Renal cortex interstitium (tissue), 11 donors: ENCODE results near the gene SETD1A. TPM values are rescaled to one million over a fixed set of nuclear protein-coding genes. Genes with fewer than 3 reads are reported as not detected.
"Not testable (repeated sequence)": the region's sequence is repeated elsewhere in the genome, so short reads cannot be mapped to it uniquely, and the experiment has no call there.

ENCODE experiments used
- DNase-seq, 11 donors: peaks; one replicate each; pipeline ENCODE4 v3.0.0-alpha.2; 2013; ENCODE audit warnings: low read depth in 9 of 11, low spot score in 4 of 11; ENCODE audit errors: extremely low read depth in 1 of 11
- polyA plus RNA-seq, 3 donors: library from polyadenylated mRNA; unstranded; fragments of 120-200 nt; gene quantifications; one replicate each; pipeline ENCODE4 v1.2.1, GENCODE V29; 2013; ENCODE audit not compliant: insufficient read length in 3 of 3

Gene SETD1A
- polyA plus RNA-seq, 3 donors: 17.3 to 19.7 (median 18.7) TPM

DNA sequence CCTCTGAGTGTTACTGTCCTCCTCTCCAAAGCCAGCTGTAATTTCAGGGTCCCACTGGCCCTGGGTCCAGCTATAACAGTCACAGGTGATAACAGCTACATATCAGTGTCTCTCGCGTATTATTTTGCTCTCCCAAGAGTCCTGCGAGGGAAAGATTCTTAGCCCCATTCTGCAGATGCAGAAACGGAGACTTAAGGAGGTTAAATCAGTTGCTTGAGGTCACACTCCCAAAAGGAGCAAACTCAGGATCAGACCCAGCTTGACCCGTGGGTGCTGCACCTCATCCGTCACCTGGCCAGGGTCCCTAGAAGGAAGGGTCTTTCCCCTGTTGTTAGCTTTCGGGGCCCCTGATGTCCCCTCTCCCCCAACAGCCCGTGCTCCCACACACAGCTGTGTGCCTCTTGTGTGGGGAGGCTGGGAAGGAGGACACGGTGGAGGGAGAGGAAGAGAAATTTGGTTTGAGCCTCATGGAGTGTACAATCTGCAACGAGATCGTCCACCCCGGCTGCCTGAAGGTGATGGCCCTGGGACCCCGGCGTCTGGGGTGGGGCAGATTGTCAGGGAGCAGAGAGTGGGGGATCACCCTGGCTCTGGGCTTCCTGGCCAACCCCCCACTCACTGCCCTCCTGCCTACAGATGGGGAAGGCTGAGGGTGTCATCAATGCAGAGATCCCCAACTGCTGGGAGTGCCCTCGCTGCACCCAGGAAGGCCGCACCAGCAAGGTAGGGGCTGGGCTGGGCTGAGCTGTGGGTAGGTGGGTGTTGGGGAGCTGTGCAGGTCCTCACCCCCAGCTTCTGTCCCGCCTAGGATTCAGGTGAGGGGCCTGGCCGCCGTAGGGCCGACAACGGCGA lies 30.4 kb upstream of the SETD1A start:
- DNase-seq: no peak

- DNase-seq: peak in 7 of 11 donors; percentile 45 to 85 (median 76)
These were observed 29.7 kb upstream of the SETD1A start for GRCh38 chr16:30927789-30928378.

GRCh38 chr16:30928390-30928789 lies 29.2 kb upstream of the SETD1A start:
- DNase-seq: no peak

DNA sequence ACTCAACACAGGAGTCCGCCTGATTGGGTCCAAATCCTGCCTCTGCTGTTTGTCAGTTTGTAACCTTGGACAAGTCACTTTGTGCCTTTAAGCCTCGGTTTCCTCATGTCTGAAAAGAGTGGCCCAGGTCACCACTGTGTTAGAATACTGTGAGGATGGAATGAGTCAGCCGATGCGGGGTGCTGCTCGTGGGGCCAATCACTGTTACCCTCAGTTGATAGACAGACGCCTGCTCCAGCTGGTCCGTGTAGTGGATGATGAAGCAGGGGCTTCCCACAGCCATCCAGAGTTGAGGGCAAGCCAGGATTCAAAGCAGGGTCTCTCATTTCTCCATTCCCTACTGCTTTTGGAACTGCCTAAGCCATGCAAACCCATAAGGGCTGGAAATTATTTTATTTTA lies 28.4 kb upstream of the SETD1A start:
- DNase-seq: no peak

DNA sequence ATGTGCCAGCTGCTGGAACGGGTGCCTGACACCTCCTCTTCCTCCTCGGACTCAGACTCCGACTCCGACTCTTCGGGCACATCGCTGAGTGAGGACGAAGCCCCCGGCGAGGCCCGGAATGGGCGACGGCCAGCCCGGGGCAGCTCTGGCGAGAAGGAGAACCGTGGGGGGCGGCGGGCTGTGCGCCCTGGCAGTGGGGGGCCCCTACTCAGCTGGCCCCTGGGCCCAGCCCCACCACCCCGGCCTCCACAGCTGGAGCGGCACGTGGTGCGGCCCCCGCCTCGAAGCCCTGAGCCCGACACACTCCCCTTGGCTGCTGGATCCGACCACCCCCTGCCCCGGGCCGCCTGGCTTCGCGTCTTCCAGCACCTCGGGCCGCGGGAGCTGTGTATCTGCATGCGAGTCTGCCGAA lies 27.4 kb upstream of the SETD1A start:
- DNase-seq: no peak

- DNase-seq: no peak
These were observed 26.4 kb upstream of the SETD1A start for GRCh38 chr16:30931068-30931650.

DNA sequence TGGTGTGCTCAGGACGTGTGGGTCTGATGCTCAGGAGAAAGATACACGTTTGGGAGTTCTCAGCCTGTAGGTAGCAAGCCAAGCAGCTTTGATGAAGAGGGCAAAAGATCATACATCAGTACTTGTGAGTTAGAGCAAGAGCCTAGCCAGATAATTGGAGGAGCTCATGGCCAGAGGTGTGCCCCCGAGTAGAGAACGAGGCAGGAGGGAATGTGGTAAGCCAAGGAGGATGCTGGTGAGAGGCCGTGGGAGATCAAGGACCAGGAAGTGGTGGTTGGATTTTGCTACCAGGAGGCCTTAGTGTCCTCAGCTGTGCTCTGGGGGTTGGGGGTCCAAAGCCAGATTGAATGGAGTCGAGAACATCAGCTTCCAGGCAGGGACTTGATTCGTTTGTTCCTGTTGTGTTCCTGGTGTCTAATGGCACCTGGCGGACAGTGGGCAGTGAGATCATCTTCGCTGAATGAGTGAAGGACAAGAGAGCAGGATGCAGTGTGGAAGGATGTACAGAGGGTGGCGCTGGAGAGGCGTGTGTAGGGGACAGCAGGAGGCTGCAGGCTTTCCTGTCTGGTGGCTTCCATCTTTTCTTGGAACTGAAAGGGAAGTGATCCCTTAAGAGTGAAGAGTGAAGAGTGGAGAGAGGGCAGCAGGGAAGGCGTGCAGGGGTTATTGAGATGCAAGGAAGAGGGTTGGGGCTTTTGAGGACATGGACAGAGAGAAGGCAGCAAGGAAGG lies 22.6 kb upstream of the SETD1A start:
- DNase-seq: no peak

DNA sequence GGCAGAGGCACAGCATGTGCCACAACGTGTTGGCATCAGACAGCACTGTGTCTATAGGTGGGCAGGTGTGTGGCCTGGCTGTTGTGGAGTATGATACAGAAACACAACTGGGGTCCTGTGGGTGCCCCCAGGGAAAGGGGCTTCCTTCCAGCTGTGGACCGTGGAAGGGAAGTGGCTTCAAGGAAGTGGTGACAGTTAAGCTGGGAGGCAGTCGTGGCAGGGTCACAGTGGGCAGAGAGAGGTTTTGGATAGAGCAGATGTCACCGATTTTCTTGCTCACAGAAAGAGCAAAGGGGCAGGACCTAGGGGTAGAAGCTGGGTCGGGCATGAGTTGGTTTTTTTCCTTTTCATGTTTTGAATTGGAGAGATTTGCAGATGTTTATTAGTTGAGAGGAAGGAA lies 19.9 kb upstream of the SETD1A start:
- DNase-seq: no peak

DNA sequence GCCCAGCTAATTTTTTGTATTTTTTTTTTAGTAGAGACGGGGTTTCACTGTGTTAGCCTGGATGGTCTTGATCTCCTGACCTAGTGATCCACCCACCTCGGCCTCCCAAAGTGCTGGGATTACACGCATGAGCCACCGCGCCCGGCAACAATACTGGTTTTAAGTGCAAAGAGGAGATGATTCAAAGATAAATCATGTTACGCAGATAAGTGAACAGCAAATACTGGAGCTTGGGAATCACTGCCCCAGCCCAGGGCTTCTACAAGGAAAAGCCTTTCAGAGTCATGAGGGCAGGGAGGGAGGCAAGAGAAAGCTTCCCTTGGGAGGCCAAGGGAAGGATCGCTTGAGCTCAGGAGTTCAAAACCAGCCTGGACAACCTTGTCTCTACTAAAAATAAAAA lies 18.0 kb upstream of the SETD1A start:
- DNase-seq: not testable (repeated sequence)

DNA sequence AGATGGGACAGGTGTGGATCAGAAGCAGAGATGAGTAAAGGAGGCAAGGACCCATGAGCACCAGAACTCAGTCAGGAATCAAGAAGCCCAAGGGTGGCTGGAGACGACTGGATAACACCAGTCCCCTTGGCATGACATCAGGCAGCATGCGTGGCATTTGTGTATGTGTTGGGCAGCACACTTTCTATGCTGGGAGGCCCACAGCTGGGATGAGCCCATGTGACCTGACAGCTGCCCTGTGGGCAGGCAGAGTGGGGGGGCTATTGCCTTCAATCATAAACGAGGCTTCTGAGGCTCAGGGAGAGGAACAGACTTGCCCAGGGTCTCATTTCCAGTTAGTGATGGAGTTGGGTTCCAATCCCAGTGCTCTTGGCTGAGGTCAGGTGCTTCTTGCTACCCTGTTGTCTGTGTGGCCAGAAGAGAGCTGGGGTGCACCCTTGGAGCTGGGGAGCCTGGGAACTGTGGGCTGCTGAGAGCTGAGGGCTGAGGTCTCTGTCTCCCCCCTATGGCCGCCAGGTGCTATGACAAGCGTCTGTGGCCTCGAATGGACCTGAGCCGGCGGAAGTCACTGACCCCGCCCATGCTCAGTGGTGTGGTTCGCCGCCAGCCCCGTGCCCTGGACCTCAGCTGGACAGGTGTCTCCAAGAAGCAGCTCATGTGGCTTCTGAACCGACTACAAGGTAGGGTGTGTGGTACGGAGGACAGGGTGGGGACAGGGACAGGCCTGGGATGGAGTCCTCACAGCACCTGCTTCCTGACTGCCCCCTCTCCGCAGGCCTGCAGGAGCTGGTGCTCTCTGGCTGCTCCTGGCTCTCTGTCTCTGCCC lies 15.7 kb upstream of the SETD1A start:
- DNase-seq: peak in 1 of 11 donors; percentile 48

- DNase-seq: no peak
These were observed 15.1 kb upstream of the SETD1A start for GRCh38 chr16:30942426-30942806.

GRCh38 chr16:30944352-30944751 lies 13.2 kb upstream of the SETD1A start:
- DNase-seq: no peak

GRCh38 chr16:30946671-30947540 lies 10.6 kb upstream of the SETD1A start:
- no peak for DNase-seq

DNA sequence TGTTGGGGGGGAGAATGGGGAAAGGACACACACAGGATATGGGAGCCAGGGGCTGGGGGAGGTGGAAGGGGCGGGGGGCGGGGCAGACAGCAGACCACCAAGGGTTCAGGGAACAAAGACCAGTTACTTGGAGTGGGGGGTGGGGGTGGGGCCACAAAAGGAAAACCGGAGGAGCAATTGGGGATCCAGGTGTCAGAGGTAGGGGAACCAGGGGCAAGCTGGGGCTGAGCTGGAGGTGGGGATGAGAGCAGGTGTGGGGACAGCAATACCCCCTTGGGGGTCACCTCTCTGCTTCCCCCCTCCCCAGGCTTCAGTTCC lies 10.1 kb upstream of the SETD1A start:
- DNase-seq: no peak

DNA sequence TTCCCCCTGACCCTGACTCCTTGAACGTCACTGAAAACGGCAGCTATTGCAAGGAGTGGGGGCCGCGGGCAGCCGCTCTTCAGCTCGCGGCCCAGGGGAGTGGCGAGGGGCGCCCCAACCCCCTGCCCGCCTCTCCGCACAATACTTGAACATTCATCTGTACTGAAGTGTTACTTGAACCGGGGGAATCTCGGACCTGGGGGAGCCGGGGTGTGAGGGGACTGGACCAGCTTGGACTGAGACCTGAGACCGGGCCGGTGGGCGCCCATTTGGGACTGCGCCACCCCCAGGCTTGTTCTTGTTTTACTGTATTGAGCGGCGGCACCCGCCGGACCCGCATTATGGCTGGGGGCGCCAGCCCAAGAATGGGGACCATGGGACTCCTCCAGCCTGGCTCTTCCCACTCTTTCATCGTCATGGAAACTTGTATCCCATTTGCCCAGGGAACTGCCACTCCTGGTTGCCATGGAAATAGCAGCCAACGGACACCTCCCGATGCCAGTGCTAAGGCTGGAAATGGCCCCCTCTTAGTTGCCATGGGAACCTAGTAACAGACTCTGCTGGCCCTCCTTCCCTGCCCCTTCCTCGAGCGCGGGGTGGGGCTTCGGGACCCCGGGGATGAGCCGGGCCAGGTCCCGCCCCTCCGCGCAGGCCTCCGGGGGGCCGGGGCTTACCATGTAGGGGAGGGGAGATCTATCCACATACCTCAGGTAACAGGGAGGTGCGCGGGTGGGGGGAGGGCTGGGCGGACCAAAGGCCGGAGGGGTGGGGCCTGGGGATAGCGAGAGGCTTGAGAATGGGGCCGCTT lies 9.5 kb upstream of the SETD1A start:
- peak; percentile 95 to 99 (median 97) for DNase-seq

- DNase-seq: peak in 2 of 11 donors; percentile 57 to 62
These were observed 8.6 kb upstream of the SETD1A start, which contains the start of gene ORAI3 for GRCh38 chr16:30948667-30949649. TSS of gene ORAI3 (plus strand) at chr16:30949068. CDS start at chr16:30949290, 222 bp downstream.
